ENCODE measurements around the gene P2RX3. TPM values are rescaled to one million over a fixed set of nuclear protein-coding genes. Genes with fewer than 3 reads are reported as not detected.

Gene P2RX3
- total RNA-seq, 4 donors from 2014 or later: not detected

DNA sequence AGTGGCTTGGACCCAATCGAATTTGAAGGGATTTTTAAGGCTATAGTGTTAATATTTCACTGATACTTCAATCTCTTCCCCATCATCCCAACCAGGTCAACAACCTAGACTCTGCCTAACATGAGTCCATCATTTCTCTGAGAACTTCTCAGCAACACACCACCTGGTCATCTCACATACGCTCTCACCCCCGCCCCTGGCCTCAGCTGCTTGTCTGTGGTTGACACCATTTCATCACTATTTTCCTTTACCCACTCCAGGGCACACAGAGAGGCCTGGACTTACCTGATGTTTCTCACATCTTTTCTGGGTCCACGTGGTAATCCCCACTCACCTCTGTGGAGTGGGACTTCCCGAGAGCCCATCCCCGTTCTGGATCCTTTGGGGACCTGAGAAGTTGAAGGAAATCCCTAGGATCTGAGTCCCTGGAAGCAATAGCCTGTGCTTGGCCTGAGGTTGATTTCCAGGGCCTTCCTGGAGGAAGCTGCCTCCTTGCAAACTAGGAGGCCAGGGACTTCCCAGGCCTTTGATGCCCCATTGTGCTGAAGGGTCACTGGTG lies 3.2 kb downstream of the P2RX3 start:
- WGBS, 2 donors: 78 to 83% methylated on average over 6 of the region's 6 CpGs
- TF ChIP-seq POLR2A (IDR thresholded peaks at IDR 0.05): no peak
- TF ChIP-seq, protein P1, sequence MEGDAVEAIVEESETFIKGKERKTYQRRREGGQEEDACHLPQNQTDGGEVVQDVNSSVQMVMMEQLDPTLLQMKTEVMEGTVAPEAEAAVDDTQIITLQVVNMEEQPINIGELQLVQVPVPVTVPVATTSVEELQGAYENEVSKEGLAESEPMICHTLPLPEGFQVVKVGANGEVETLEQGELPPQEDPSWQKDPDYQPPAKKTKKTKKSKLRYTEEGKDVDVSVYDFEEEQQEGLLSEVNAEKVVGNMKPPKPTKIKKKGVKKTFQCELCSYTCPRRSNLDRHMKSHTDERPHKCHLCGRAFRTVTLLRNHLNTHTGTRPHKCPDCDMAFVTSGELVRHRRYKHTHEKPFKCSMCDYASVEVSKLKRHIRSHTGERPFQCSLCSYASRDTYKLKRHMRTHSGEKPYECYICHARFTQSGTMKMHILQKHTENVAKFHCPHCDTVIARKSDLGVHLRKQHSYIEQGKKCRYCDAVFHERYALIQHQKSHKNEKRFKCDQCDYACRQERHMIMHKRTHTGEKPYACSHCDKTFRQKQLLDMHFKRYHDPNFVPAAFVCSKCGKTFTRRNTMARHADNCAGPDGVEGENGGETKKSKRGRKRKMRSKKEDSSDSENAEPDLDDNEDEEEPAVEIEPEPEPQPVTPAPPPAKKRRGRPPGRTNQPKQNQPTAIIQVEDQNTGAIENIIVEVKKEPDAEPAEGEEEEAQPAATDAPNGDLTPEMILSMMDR (IDR thresholded peaks at IDR 0.05): no peak
- intact Hi-C loops (cut with DNase I; ENCODE audit: low total_unique reads): loop anchor here (5.0 to 10.0 kb wide), 3 partner anchors 113 to 301 kb away; no protein-coding TSS in a partner anchor
- no peak overlapping the region for H3K4me3 ChIP-seq (ENCODE audit: low read depth, poor library complexity, severe bottlenecking)
- no peak for DNase-seq (ENCODE audit: low spot score in 2 of 2)

DNA sequence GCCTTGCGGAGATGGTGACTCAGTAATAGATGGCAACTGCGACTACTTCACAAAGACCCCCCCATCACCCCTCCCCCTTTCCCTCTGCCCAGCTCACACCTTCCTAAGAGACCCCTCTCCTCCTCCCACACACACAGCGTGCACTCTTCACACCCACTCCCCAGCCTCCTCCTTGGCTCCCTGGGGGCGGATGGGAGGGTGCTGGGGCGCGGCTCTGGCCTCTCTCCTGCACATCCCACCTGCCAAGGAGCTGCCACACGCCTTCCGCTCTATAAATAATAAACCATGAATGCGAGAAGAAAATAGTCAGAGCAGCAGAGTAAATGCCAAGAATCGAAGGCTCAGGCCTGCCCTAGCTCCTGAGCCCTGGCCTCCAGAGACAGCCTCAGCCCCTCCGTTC lies 4.5 kb downstream of the P2RX3 start:
- TF ChIP-seq, protein P1 (IDR thresholded peaks at IDR 0.05): no peak
- TF ChIP-seq POLR2A (IDR thresholded peaks at IDR 0.05): no peak
- no peak overlapping the region for H3K4me3 ChIP-seq (ENCODE audit: low read depth, poor library complexity, severe bottlenecking)
- intact Hi-C loops (cut with DNase I; ENCODE audit: low total_unique reads): loop anchor here (5.0 to 10.0 kb wide), 3 partner anchors 112 to 300 kb away; no protein-coding TSS in a partner anchor
- DNase-seq (ENCODE audit: low spot score in 2 of 2): no peak
- WGBS, 2 donors: 53 to 63% methylated on average over 11 of the region's 11 CpGs

DNA sequence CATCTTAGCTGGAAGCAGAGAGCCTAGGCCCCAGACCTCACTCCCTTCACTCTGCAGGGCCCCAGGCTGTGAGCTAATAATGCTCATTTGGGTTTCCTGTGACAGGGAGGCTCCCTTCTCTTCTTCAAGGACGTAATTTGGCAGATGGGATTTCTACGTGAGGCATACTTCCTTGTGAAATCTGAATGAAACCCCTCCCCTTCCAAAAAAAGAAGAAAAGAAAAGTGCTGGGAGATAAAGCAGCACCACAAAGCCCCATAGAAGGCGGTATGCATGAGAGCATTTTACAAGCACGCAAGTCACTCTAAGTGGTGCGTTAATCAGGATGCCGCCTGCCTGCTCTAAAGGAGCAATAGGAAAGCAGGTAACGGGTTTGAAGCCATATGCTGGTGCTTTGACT lies 5.7 kb downstream of the P2RX3 start:
- intact Hi-C loops (cut with DNase I; ENCODE audit: low total_unique reads): loop anchor here (5.0 to 10.0 kb wide), 3 partner anchors 111 to 298 kb away; no protein-coding TSS in a partner anchor
- TF ChIP-seq, protein P1 (IDR thresholded peaks at IDR 0.05): no peak
- TF ChIP-seq POLR2A (IDR thresholded peaks at IDR 0.05): no peak
- WGBS, 2 donors: 48 to 64% methylated on average over 7 of the region's 7 CpGs

DNA sequence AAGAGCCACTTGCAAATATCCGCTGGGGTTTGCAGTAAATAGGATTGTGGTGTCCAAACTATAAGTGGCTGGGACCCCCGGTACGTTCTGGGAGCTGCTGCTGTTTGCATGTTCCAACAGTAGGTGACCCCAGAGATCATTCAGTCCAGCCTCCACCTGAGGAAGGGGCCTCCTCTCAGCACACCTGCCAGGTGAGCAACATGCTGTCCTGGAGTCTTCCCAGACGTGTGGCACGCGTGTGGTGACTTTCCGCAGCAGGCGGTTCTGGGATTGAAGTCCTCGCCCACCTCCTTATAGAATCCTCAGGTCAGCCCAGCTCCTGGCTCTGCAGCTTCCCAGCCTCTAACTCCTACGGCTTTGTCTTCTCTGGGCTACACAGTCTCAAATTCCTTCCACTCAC lies 6.7 kb downstream of the P2RX3 start:
- DNase-seq (ENCODE audit: low spot score in 2 of 2): no peak
- intact Hi-C loops (cut with DNase I; ENCODE audit: low total_unique reads): loop anchor here (5.0 to 10.0 kb wide), 3 partner anchors 110 to 297 kb away; no protein-coding TSS in a partner anchor
- H3K4me3 ChIP-seq (ENCODE audit: low read depth, poor library complexity, severe bottlenecking): no peak overlapping the region
- no peak for TF ChIP-seq POLR2A (IDR thresholded peaks at IDR 0.05)
- TF ChIP-seq, protein P1 (IDR thresholded peaks at IDR 0.05): no peak
- WGBS, 2 donors: 91 to 94% methylated on average over 10 of the region's 10 CpGs

More for the DNA sequence above, 5.7 kb downstream of the P2RX3 start:
- H3K4me3 ChIP-seq (ENCODE audit: low read depth, poor library complexity, severe bottlenecking): no peak overlapping the region
- DNase-seq (ENCODE audit: low spot score in 2 of 2): no peak

DNA sequence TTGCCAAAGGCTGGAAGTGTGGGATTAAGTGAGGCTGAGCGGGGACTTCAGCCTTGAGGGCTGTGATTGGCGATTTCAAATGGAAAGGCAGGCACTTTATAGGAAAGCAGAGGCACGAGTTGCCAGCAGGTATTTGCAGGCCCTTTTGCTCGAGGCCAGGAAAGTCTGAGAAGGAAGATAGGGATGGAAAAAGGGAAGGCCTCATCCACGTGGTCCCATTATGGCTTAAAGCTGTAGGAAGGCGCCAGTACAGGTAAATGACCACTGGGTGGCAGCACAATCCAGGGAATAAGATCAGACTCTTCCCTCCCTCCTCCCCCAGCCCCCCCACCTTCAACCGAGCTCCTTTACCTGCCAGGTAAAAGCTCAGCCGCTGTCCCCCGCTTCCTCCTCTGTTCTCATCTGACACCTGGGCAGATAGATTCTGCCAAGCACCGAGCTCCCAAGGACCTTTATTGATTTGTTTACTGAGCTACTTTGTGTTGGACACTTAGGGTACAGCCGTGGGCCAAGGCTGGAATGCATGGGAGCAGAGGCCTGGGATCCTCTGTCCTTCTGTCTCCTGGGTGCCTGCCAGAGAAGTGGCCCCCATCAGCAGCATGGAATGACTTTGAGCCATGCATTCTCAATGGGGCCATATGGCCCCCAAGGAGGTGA lies 7.5 kb downstream of the P2RX3 start:
- WGBS, 2 donors: 13 to 15% methylated on average over 11 of the region's 11 CpGs
- intact Hi-C loops (cut with DNase I; ENCODE audit: low total_unique reads): loop anchor here (10.0 kb wide), 2 partner anchors 109 to 179 kb away; no protein-coding TSS in a partner anchor
- TF ChIP-seq, protein P1 (IDR thresholded peaks at IDR 0.05): no peak
- TF ChIP-seq POLR2A (IDR thresholded peaks at IDR 0.05): no peak
- peak; percentile 68 to 92 for DNase-seq (ENCODE audit: low spot score in 2 of 2)
- H3K4me3 ChIP-seq (ENCODE audit: low read depth, poor library complexity, severe bottlenecking): no peak overlapping the region
